Measurements from ENCODE around the gene CACNA2D4.

CACNA2D4 gene

DNA sequence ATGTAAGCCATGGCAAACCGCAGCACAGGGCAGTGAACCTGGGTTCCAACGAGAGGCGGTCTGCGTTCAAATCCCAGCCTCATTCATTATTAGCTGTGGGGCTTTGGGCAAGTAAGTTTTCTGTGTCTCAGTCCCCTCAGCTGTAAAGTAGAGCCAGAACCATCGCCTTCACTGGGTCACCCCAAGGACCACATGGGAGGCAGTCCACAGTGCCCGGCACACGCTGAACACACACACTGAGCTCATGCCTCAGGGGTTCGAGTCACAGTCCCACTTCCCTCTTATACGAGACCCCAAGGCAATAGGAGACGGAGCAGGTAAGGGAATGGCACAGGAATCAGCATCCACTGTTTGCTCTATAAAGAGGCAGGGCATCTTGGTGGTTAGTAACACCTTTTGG lies 79.0 kb downstream of the CACNA2D4 start:
- TF ChIP-seq ZNF274 (IDR thresholded peaks at IDR 0.05; ENCODE audit: low read depth, low read length) = no peak
- H3K4me3 ChIP-seq (ENCODE audit: low read length) = no peak overlapping the region

DNA sequence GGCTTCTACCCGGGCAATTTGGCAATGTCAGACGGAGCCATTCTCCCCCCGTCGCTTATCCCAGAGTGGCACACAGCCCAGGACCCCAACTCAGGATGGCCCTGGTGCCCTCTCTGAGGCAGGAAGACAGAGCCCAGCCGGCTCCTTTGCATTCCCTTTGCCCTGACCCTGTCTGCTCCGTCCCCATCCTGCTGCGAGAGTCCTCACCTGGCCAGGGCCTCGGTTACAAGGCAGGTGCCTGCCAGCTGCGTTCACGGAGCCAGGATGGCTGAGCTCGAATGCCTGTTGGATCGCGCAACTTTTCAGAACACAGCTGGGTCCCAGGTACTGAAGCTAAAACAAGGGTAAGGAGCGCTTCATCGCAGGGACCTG lies 79.5 kb downstream of the CACNA2D4 start:
- no peak overlapping the region for H3K4me3 ChIP-seq (ENCODE audit: low read length)
- no peak for TF ChIP-seq ZNF274 (IDR thresholded peaks at IDR 0.05; ENCODE audit: low read depth, low read length)

DNA sequence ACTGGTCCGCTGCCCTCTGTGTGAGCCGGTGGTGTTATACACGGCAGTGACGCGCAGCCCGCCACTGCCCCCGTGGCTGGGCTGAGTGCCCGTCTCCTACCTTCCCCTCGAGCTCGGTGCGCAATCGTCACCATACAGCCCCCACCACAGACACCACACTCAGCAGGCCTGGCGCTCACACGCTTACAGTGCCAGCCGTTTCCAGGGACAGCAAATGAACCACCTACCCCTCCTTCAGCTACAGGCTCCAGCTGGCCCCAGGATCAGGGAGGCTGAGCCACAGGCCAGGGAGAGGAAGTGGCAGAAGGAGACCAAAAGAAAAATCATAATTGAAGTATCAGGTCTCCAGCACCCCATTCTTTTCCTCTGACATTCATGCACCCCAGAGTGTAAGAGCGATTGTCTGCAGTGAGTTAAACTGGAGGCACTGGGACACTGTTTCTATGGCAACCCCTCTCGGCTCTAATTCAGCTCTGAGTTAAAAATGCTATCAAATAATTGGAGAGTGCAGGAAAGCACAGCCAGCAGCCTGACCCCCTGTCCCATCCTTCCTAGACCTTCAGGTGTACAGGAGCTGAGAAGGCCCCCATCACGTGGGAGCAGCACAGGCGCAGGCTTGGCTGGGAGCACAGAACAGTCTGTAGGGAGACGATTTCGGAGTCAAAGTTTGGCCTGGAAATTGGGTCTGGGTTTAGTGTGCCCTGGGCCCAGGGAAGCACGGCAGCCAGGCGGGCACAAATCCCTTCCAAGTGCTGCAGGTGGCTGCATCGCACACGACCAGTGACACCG lies 80.1 kb downstream of the CACNA2D4 start:
- H3K4me3 ChIP-seq (ENCODE audit: low read length) = no peak overlapping the region
- TF ChIP-seq ZNF274 (IDR thresholded peaks at IDR 0.05; ENCODE audit: low read depth, low read length) = no peak

DNA sequence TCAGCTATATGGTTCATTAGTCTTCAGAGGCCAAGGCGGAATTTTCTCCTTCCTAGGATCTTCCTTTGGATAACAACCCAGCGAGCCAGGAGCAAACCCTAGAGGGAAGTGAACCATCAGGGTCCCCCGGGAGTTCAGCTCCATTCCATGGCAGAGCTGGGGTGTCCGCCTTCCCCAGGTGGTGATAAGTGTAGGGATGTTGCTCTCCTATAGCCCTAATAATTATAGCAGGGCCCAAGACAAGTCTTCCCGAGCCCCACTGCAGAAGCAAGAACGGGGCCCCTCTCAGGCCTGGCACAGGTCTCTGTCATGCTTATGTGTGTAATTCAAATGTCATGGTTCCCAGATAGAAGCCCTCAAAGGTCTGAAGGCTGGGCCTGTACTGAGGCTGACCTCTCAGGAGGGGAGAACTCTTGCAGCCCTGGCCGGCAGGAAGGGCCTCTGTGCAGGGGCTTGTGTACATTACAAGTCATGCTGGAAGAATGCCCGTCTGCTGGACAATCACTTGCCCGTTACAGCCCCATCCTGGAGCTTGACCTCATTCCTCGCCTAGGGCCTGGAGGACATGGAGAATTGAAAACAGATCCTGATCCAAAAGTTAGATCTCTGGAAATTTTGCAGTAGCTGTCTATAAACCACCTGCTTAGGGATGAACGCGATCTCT lies 80.8 kb downstream of the CACNA2D4 start:
- TF ChIP-seq ZNF274 (IDR thresholded peaks at IDR 0.05; ENCODE audit: low read depth, low read length) = no peak
- no peak overlapping the region for H3K4me3 ChIP-seq (ENCODE audit: low read length)

DNA sequence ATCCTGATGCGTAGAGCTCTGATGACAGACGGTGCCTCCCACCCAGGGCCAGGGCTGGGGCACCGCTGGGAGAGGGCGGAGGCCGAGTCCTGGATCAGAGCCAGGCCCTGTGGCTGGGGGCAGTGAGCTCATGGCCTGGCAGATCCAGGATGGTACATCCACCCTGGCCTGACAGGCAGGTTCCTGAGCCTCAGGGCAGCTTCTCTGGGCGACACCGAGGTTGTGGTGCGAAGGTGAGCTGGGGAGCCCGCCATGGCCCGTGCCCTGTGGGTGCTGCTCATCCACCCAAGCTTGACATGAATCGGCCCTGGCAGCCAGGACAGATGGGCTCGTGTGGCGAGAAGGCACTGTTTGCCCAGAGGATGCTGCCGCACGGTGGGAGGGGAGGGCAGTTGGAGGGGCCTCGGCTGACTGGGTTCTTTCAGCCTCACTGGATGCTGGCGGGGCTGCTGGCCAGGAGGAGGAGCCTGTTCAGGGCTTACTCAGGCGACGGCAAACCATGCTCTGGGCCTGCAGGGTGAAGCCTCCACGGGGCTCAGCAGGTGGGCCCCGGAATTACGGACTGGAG lies 81.5 kb downstream of the CACNA2D4 start:
- H3K4me3 ChIP-seq (ENCODE audit: low read length) = no peak overlapping the region
- TF ChIP-seq ZNF274 (IDR thresholded peaks at IDR 0.05; ENCODE audit: low read depth, low read length) = no peak

DNA sequence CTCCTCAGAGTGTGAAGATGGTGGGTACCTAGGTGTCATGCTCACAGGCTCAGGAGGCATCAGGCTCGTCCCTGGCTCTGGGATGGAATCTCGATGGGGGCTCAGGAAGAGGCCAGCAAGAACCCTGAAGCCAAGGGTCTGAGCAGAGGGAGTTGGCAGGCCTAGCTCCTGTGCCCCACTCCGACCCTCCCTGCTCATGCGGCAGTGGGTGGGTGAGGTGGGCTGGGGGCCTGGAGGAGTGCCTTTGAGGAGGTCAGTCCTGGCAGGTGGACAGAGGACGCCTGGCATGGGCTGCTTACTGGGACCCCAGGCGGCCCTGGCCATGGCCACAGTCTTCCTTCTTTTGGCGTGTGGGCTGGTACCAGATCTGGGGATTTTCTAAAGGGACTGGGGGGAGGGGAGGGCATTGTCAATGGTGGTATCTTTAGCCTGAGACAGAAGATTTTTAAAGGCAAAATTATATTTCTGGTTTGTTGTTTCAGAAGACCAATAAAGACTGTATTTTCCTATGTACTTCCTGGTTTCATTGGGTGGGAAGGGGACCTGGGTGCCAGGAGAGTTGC lies 82.1 kb downstream of the CACNA2D4 start:
- no peak overlapping the region for H3K4me3 ChIP-seq (ENCODE audit: low read length)
- TF ChIP-seq ZNF274 (IDR thresholded peaks at IDR 0.05; ENCODE audit: low read depth, low read length) = no peak

DNA sequence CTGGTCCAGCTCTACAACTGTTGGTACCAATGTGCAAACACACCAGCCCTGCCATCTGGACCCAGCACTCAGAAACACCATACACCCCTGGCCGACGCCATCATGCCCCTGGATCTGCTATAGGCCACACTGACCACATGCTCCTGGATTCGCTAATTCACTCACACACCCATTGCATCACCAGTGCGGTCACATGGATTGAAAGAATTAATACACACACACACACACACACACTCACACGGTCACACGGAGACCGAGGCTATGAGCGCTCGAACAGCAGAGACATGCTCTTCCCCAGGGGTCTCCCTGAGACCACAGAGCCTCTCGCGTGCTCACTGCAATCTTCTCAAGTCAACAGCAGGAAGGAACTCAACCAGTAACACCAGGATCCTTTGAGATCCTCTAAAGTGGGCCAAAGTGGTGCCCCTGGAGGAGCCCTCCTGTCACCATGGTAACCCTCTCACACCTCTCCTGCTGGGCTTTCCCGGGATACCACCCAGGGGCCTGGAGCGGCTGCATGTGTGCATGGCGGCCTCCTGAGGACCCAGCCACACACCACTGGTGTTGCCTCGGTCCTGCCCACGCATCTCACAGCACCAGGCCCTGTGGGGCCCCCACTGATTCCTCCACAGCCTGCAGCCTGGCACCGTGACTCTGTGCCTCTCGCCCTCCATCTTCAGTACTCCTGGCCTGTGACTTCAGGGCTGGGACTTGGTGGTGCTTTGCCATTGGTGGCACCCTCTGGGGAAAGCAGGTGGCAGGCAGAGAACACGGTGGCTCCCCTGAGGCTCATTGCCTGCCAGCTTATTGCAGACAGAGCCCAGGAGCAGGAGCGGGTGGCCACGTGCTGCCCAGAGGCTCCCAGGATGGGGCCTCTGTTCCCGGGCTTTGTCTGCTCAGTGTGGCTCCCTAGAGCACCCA lies 83.0 kb downstream of the CACNA2D4 start:
- TF ChIP-seq ZNF274 (IDR thresholded peaks at IDR 0.05; ENCODE audit: low read depth, low read length) = no peak
- no peak overlapping the region for H3K4me3 ChIP-seq (ENCODE audit: low read length)

DNA sequence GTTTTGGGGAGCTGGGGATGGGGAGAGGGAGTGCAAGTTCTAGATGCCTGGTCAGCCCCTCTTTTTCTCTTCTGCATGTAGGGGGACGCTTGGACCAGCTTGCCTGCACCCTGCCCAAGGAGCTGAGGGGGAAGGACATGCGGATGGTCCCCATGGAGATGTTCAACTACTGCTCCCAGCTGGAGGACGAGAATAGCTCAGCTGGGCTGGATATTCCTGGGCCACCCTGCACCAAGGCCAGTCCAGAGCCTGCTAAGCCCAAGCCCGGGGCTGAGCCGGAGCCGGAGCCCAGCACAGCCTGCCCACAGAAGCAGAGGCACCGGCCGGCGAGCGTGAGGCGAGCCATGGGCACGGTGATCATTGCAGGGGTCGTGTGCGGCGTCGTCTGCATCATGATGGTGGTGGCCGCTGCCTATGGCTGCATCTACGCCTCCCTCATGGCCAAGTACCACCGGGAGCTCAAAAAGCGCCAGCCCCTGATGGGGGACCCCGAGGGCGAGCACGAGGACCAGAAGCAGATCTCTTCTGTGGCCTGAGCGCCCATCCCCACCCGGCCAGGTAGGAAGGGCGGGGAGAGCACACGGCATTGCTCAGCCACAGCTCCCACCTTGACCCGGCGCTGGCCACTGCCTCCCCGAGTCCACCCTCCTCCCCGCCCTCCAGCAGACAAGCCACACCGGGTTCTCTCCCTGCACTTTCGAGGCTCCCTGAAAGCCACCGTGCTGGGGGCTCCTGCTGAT lies 84.1 kb downstream of the CACNA2D4 start:
- TF ChIP-seq ZNF274 (IDR thresholded peaks at IDR 0.05; ENCODE audit: low read depth, low read length) = no peak
- H3K4me3 ChIP-seq (ENCODE audit: low read length) = no peak overlapping the region

DNA sequence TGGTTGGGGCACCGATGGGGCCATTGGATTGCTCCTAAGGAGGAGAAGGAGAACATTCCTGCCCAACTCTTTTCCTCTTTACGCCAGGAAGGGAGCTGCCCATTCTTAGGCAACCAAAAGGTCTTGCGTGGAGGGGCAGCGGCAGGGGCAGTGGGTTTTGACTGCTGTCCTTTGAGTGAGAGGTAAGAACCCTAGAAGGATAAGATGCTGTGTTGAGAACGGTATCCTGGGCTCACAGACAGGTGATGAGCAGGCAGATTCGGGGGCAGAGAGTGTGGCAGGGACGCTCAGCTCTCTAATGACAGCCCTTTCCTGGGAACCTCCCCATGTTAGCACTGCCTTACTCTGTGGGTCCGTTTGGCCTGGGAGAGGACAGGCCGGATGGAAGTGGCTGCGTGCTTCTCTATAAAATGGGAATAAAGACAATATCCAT lies 84.8 kb downstream of the CACNA2D4 start:
- TF ChIP-seq ZNF274 (IDR thresholded peaks at IDR 0.05; ENCODE audit: low read depth, low read length) = no peak
- no peak overlapping the region for H3K4me3 ChIP-seq (ENCODE audit: low read length)

DNA sequence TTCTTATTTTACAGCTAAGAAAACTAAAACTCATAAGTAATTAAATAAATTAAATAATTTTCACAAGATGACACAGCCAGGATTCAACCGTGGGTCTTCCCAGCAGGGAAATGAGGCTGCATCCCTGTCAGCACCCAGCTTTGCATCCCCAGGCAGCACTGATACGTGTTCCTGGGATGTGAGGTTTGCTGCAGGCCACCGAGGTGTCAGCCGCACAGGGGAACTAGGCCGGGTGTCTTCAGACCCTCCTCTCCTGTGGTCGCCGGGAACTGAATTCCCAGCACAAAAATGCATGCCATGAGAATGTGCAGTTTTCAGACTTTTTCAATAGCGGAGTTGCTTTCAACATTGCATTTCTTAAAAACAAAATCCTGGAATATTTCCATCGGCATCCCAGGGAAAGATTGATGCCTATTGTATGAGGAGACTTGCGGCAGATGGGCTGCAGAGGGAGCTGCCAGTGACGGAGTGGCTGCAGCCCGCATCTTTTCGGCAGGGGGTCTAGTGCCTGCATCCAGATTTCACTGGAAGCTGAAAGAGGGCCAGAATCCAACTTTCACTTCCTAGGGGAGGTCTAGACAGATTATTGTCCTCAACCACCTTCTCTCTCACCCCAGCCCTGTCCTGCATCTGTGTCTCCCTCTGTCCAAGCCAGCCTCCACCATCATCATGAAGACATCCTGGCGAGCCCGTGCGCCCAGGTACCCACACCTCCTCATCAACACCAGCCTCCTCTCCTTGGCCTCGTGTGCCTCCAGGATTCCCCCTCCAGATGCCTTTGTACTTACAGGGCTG lies 85.5 kb downstream of the CACNA2D4 start:
- H3K4me3 ChIP-seq (ENCODE audit: low read length) = no peak overlapping the region
- no peak for TF ChIP-seq ZNF274 (IDR thresholded peaks at IDR 0.05; ENCODE audit: low read depth, low read length)

DNA sequence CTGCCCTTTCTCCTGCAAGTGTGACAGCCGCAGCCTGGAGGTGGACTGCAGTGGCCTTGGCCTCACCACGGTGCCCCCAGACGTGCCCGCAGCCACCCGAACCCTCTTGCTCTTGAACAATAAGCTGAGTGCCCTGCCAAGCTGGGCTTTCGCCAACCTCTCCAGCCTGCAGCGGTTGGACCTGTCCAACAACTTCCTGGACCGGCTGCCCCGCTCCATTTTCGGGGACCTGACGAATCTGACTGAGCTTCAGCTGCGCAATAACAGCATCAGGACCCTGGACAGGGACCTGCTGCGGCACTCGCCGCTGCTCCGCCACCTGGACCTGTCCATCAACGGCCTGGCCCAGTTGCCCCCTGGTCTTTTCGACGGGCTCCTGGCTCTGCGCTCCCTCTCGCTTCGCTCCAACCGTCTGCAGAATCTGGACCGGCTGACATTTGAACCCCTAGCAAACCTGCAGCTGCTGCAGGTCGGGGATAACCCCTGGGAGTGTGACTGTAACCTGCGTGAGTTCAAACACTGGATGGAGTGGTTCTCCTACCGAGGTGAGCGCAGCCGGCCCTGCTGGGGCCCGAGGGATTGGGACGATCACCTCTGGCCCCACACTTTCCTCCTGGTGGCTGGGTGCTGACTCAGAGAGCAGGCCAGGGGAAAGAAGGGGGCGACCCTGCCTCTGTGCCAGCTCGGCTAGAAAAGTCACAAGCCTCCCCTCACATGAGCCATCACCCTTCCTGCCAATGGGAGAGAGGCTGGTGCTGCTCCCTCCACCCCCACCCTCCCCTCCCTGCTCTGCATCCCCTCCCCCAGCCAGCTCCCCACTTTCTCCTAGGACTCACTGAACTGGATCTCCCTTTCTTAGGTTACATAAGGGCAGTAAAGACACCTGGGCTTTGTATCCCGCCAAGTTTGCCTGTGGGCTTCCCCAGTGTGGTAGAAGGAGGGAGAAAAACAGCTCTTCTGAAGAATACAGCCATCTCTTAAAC lies 87.2 kb downstream of the CACNA2D4 start:
- no peak overlapping the region for H3K4me3 ChIP-seq (ENCODE audit: low read length)
- no peak for TF ChIP-seq ZNF274 (IDR thresholded peaks at IDR 0.05; ENCODE audit: low read depth, low read length)
